Activated CD8-positive, alpha-beta memory T cell treated with anti-CD3 and anti-CD28 coated beads, Interleukin-2, amount 50 U/mL, for 1 hour (primary cell): ENCODE results near the gene DPYD.

Source experiments
- DNase-seq: peaks from one replicate; pipeline ENCODE4 v3.0.0-alpha.2; 2020; ENCODE audit errors: extremely low read depth

DPYD gene

DNA sequence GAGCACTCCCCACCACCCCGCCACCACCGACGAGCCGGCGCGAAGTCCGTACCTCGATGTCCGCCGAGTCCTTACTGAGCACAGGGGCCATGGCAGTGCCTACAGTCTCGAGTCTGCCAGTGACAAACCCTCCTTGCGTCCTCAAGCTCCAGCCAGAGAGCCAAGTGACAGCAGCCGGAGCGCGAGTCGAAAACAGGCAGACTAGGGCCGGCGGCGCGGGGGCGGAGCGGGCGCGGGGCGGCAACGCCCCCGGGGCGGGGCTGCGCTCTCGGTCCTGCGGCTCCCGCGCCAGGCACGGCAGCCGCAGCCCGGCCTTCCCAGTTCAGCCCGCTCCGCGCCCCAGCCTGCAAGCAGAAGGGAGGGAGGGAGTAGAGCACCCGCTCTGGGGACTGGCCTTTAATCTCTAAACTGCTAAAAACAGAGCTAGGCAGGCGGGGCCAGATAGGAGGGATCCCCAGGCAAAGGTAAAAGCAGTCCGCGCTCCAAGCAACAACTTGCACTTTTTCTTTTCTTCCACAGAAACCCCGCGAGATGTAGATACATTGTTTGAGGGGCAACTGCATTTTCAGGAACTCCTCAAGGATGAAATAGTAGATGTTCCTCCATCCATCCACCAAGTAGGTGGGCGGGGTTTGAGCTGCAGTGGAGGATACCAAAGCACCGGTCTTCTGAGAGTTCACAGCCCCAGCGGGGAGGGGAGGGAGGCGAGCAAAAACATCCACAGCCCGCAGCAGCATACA, at the start of gene DPYD:
Gene DPYD, minus strand, starts transcription at position 203 of the 740 bp plus-strand sequence. Its CDS starts 112 bp downstream, at position 91.
- DNase-seq = peak; percentile 57

DNA sequence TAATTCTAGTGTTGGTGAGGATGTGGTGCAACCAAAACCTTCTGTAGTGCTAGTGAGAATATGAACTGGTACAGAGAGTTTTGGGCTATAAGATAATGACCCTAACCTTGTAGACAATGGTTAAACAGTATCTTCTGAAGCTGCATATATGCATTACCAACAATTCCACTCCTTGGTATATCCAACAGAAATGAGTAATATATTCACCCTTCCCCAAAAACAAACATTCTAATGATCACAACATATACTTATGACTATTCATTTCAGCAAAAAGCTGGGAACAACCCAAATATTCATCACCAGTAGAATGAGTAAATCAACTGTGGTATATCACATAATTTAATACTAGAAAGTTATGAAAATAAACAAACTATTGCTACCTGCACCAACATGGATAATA, 39.6 kb upstream of the DPYD start:
- no peak for DNase-seq

DNA sequence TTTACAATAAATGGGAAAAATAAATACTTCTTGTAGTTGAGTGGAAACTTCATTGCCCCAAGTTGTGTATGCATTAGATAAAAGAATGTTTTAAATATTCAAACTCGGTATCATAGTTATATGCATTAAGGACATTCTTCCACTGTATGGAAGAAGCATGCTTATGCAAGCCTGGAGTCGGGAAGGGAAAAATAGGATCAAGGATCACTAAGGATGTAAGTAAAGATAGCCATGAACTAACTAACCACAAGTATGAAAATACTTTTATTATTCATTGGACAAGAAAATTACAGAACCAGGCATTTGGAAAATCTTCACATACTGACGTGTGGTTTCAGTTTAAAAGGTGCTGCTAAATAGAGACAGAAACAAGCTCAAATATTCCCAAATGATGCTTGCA, 26.9 kb upstream of the DPYD start:
- no peak for DNase-seq

DNA sequence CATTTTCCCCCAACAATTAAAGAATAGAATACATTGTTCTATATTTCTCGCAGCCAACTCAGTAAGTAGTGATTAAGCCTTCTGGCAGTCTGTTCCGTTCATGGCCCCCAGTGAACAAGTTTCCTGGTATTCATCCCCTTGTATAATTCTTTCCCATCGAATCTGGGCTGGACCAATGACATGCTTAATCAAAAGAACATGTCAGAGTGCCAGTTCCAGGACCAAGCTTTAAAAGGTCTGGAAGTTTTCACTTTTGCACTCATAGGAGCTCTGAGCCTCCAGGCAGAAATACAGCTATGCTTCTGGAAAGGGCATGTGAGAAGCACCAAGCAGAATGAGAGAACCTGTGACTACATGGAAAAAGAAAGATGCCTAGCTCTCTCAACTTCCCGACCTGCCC, 22.5 kb upstream of the DPYD start:
- DNase-seq = no peak

DNA sequence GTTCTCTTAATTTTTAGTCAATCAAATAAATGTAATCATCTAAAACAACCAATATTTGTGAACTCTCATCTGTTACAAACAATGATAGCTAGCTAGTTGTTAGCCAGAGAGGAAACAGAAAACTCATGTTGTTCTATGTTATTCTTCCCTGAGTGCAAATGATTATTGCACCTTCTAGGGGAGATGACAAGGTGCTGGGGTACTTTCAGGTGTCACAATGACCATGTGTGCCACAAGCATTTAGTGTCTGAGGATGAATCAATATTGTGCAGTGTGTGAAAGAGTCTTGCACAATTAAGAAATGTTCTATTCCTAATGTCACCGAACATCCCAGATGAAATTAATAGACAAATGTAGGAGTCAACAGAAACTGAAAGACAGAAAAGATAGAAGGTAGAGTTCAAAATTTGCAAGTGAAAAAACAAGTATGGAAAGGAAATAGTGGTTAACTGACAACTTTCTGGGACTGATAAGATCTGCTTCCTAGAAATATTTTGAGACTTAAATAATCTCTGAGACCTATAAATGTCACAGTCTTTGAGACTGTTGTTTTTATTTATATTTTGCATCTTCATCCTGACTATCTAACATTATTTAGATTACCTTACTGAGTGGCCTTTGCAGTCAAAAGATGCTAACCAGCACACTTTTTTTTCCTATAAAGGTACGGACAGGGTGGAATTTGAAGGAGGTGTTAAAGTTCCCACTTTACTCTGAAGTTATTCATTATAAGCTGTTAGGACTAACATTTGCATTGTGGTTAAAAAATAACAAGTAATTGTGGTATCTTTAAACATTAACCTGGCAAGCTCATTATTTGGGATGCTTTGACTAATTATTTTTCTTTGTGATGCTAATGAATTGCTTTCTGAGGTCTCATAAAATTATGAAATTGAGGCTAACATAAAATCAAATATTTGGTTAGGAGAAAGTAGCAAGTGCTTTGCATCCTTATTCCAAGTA, 21.6 kb upstream of the DPYD start:
- no peak for DNase-seq

DNA sequence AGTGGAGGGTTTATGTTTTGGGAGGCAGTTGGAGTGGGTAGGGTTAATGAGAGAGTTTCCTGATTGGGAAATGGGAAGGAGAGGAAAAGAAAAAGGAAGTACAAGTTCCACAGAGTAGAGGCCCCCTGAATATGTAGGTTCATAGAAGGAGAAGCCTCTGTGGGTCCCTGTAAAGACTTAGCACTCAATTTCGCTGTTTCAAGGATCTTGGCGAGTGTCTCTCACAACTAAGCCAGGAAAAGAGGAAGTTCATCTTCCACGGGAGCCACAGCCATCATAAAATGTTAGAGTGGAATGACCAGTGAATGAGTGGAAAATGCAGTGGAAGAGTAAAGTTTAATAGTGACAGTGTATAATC, 17.4 kb upstream of the DPYD start:
- DNase-seq = no peak

DNA sequence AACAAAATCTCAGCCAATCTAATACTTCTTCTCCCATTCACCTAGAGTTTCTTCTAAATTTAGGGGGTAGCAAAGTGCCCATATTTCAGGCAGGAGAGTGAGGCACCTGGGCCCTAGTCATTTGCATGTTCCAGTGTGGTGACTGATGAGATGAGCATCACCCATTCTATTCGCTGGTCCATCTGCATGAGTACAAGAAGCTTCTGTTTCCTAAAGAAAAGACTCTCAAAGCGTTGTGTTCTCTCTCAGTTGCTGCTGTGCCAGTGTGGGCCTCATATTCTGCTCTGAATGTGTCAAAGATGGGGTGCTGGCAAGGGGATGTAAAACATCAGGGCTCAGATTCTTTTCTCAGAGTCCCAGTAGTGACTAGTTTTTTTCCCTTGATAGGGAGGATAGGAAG, 16.1 kb upstream of the DPYD start:
- DNase-seq = no peak

DNA sequence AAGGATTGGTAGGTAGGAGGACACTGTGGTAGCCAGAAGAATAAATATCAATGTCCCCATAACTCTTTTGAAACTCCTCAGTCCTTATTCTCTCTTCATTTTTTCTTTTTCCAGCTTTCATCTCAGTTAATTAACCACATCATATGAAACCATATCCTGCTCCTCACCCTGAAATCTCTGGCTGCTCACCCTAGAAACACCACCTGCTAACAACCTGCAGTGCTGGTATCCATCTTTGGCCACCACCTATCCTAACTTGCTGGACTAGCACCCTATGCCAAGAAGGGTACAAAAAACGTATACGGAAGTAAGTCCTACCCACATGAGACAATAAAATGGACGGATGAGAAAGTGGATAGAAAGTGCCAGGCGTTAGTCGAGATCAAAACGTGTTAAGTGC, 13.7 kb upstream of the DPYD start:
- no peak for DNase-seq

DNA sequence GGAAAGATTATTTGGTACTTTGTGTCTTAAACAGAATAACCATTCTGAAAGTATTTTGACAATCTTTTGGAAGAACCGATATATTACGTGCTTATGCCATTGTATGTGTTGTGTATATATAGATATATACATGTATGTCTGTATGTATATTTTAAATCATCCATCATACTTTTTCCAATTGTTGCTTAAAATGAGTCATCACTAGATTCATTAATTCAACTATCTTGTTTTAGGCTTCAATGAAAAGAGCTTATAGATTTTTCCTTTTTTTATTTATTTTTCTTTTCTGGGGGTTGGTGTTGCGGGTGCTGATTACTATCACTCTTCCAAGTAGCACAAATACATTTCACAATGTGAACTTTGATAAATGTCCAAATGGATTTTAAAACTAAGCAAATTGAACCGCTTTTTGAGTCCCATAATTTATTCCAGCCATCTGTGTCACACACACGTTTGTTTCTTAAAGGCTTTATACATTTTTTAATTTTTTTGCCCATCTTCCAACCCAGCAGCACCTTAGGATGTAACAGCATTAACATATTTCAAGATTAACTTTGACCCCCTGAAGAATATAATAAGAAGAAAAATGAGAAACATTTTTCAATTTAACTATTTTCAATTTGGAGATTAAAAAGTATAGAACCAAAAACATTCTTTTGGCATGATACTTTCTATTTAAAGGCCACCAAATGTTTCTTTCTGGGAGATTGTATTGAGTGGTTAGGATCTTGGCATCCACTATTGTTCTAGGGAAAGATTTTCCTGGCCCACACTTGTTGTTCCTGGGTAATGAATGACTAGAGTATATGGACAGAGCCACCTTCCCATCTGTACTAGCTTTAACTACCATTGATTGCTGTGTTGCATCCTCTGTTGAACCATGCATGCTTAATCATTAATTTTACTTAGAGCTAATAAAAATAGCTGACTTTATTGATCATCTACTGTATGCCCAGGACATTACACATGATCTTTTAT, 9.3 kb upstream of the DPYD start:
- no peak for DNase-seq

DNA sequence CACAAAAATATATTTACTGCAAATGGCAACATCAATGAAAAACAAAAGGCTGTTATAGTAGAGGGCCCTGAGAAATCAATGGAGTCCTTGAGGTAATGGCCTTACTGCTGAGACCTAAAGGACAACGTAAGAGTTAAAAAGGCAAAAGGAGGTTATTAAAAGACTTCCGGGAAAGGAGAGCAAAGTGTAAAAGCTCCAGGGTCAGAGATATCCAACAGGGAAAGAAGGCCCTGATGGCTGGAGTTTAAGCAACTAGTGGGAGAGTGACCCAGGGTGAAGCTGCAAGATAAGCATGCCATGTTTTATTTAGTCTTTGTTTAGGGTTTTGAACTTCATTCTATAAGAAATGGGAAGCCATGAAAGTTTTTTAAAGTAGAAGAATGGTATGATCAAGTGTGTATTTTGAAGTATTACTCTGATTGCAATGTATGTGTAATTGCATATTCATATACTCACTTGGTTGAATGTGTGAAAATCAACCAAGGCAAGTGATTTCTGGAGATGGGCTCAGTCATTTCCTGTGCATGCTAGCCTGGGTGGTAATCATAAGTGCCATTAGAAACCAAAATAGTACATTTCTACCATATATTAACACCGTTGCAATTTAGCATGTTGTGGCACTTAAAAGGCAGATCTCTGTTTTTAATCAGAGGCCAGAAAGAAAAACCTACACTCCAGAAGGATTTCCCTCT, 5.3 kb upstream of the DPYD start:
- no peak for DNase-seq

DNA sequence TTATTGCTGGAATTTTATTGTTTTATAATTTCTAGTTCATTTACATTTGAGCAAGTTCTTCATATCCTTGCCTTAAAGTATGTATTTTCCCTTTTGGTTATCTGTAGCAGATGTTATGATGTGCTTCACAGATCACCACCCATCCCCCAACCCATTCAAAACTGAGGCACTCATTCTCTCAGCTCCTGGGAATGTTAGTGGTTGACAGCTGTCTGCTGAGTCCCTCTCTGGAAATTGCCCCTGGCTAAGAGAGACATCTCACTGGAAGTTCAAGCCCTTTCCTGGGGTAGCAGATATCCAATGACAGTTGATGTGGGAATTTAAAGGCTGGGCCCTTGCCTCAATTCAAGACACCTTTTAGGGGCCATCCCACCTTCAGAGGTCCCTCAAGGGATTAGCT, 4.3 kb upstream of the DPYD start:
- DNase-seq = no peak

DNA sequence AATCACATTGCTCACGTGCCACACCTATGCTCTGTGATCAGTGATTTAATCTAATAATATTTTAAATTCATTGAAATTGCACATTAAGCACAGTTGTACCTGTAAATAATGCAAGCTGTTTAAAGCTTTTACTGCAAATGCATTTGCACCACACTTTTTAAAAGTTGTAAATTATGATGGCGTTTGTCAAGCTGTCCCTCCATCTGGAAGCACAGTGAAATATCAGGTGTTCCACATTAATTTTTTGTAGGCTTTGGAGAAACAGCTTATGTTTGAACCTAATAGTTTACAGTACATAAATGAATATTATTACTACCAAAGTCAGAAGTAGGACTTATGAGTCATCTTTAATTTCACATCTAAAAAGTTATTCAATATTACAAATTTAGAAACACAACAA, 3.0 kb upstream of the DPYD start:
- no peak for DNase-seq

DNA sequence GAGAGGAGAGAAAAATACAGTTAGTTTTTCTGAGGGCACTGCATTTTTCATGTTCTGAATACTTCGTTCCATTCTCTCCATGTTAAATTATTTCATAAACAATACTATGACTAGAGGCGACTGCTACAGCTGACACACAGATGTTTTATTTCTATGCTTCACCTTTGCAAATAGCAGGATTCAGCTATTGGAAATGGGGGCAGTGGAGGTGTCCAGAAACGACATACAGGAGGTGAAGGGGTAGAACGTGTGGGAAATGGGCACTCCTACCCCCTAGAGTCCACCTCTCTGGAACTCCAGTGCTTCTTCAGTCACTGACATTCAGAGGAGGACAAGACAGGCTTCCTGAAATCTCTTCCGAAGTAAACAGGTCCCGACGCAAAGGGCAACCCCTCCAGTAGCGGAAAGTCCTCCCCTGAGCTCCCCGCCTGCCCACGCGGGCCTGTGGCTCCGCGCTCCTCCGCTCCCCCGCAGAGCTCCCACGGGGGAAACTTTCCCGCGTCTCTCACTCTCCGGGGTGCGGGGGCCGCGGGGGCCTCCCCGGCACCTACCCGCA, 480 bp downstream of the DPYD start:
- no peak for DNase-seq

DNA sequence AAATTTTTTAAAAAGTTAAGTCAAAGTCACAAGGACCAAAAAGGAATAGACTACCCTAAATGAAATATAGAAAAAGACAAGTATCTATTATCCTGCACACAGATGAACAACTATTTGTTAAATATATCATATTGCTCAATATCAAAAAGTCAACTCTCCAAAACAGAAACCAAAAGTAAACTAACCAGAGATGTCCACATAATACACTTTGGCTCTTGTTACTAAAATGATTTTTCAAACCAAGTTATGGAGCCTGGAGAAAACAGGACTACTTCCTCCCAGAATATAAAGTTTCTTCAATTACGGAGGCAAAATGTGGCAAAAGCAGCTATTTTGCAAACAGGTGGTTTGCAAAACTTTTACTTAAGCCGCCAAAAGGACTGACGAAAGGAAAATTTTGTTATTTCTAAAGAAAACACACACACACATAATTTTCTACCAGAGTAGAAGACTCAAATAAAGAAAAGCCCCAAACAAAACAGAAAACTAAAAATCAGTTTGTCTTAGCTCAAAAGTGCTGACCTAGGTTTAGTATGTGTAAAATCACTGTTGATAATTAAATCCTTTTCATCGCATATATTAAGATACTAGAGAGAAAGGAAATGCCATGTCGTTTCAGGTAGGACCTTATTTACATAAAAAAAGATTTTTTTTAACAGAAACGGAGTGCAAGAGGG, 1.1 kb downstream of the DPYD start:
- DNase-seq = no peak

DNA sequence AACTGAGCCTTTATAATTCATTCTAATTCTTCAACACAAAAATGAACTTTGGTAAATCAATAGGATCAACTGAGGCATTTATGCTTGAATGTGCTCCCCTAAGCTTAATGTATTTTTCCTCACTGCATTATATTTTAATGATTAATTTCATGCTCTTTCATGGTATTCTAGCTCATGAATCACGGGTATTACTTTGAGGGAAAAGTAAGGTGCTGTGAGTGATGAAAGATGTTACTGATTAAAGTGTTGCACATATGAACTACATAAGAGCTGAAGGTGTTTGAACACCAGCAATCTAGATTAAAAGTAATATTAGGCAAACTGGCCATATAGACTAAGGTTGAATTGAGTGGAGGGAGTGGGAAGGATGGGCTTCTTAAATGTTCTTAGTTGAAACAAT, 1.9 kb downstream of the DPYD start:
- DNase-seq = no peak

DNA sequence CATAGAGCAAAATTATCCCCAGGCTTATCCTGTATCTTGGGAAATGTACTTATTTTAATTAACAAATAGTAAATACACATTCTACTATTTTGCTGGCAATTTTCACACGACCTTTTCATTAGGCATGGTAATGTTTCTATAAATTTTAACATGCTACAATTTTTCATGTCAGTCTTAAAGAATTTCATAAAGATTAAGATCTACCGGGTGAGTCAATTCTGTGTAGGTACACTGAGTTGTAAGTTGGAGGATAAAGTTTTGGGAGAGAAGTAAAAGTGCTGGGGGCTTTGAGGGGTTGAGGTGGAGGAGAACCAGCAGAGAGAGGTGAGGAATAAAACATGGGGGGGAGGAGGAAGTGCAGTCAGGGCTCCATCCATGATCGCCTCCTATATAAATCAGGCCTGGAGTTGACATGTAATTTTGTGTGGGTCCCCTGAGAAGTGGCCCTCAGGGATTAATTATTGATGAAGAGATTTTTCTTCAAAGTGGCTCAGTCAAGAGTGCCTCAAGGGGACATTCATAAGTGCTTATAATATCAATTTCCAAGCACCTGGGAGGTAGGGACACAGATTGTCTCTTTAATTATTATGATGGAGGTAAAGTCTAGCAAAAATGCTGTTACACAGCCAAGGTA, 7.2 kb downstream of the DPYD start:
- no peak for DNase-seq

DNA sequence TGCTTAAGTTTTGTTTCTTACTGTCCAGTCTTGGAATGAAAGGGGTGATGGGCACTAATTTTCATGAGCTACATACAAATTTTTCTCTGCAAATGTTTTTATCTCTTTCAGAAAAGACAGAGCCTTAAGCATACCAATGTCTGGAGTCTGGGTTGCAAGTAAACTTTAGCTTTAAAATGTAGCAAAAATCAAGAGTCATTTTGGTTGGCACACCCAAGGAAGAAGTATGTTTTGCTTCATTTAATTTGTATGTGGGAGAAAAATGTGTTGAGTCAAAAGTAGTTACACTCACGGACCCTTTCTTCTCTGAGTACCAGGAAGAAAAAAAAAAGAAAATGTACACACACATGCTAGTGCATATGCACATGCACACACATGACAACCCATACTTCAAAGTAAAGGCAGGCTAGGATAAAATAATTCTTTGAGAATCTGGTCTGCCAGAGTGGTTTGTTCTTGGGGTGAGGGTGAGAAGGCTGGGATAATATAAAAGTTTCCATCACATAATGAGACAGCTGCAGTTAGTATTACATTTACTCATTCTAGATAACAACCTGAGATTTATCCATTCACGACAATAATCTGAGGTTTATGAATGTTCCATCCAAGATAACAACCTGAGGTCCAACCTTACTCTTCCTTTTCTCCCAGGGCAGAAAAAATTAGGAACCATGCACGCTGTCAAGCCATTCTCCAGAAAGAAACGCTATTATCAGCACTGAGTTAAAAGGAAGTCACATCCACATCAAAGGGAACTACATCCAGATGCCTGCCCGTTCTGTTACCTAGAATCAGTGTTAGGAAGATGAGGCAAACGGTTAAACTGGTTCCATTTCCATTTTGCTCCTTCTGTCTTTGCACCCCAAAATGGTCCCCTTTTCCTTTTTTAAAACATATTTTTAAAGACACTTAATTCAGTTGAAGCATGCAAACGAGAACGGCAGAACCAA, 9.3 kb downstream of the DPYD start:
- DNase-seq = no peak

DNA sequence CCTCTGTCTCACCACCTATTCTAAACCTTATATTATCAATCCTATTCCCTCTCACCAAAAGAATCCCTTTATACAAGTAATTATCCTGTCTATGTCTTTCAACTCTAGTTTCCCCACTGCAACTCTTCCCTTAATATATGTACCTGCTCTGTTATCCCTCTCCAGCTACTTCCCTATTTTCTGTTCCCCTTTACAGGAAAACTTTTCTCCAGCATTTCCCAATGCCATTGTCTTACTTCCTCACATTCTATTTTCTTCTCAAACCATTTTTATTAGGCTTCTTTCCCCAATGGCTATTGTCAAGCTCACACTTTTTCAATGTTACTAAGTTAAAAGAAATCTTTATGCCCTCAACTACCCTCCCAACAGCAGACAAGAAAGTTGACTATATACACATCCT, 11.6 kb downstream of the DPYD start:
- no peak for DNase-seq

DNA sequence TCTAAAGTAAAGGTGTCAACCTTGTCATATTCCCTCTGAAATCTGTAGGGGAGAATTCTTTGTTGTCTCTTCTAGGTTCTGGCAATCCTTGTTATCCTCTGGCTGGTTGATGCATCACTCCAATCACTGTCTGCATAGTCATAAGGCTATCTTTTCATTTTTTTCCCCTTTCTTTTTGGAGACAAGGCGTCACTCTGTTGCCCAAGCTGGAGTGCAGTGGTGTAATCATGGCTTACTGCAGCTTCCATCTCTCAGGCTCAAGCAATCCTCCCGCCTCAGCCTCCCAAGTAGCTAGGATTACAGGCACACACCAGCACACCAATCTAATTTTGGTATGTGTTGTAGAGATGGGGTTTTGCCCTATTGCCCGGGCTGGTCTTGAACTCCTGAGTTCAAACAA, 12.9 kb downstream of the DPYD start:
- DNase-seq = no peak
